Endothelial cell of umbilical vein (primary cell): Measurements from ENCODE around the gene SLC6A2.

Experiments
- EZH2 ChIP-seq: IDR thresholded peaks from 2 replicates; pipeline ENCODE4 v1.6.1; 2012; ENCODE audit warnings: borderline replicate concordance, low read depth, mild to moderate bottlenecking, moderate library complexity, low read length, inconsistent platforms; ENCODE audit not compliant: severe bottlenecking
- FOS ChIP-seq: IDR thresholded peaks from 2 replicates; pipeline ENCODE4 v1.6.1; 2011; ENCODE audit warnings: mild to moderate bottlenecking, low read length, moderate library complexity, borderline replicate concordance; ENCODE audit not compliant: insufficient read depth
- JUN ChIP-seq: IDR thresholded peaks from 2 replicates; pipeline ENCODE4 v1.6.1; 2011; ENCODE audit warnings: borderline replicate concordance, low read depth; ENCODE audit not compliant: insufficient read length, insufficient read depth
- MAX ChIP-seq: IDR thresholded peaks from 2 replicates; pipeline ENCODE4 v1.6.1; 2011; ENCODE audit not compliant: insufficient read depth, insufficient read length
- MYC ChIP-seq: IDR thresholded peaks from one replicate; pipeline ENCODE4 v1.6.1; 2011; ENCODE audit warnings: mild to moderate bottlenecking, low read depth, low read length
- POLR2A ChIP-seq: IDR thresholded peaks from 2 replicates; pipeline ENCODE4 v1.6.1; 2012; ENCODE audit warnings: low read depth, mild to moderate bottlenecking, control low read depth, low read length
- POLR2AphosphoS5 ChIP-seq: IDR thresholded peaks from 2 replicates; pipeline ENCODE4 v1.6.1; 2012; ENCODE audit warnings: low read depth, mild to moderate bottlenecking, control low read depth, low read length, moderate library complexity; ENCODE audit not compliant: insufficient read depth
- TF ChIP-seq, protein P1 (sequence below), 2 donors: IDR thresholded peaks; 1 replicate in 1 of 2; 2 replicates in 1 of 2; pipeline ENCODE4 v1.5.1; 2011; ENCODE audit warnings: low read length in 2 of 2, mild to moderate bottlenecking in 2 of 2, moderate library complexity in 2 of 2, control low read depth in 1 of 2, inconsistent platforms in 1 of 2, low read depth in 1 of 2; ENCODE audit not compliant: insufficient read depth in 1 of 2; ENCODE audit errors: extremely low read depth in 1 of 2

DNA sequence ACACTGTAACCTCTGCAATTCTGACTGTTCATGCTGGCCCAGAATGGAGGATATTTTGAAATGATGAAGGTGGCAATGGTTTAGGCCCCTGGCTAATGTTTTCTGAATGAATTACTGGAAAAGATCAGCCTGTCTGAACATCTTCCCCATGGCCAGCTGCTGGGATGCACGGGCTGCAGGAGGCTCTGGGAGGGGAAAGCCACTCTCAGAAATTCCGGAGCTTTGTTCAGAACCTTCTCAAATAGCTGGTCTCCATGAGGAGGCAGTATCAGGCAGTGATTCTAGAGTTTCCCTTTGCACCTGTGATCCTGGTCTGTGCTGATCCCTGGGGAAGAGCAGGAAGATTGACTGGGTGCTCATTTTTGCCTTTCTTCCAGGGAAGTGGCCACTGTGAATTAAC lies 5.0 kb downstream of the SLC6A2 start:
- TF ChIP-seq MYC = no peak
- TF ChIP-seq, protein P1, sequence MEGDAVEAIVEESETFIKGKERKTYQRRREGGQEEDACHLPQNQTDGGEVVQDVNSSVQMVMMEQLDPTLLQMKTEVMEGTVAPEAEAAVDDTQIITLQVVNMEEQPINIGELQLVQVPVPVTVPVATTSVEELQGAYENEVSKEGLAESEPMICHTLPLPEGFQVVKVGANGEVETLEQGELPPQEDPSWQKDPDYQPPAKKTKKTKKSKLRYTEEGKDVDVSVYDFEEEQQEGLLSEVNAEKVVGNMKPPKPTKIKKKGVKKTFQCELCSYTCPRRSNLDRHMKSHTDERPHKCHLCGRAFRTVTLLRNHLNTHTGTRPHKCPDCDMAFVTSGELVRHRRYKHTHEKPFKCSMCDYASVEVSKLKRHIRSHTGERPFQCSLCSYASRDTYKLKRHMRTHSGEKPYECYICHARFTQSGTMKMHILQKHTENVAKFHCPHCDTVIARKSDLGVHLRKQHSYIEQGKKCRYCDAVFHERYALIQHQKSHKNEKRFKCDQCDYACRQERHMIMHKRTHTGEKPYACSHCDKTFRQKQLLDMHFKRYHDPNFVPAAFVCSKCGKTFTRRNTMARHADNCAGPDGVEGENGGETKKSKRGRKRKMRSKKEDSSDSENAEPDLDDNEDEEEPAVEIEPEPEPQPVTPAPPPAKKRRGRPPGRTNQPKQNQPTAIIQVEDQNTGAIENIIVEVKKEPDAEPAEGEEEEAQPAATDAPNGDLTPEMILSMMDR (IDR thresholded peaks at IDR 0.05; ENCODE audit: extremely low read depth in 1 of 2, insufficient read depth in 1 of 2, low read depth in 1 of 2, low read length in 2 of 2) = no peak
- TF ChIP-seq POLR2A = no peak
- no peak for TF ChIP-seq EZH2
- no peak for TF ChIP-seq POLR2AphosphoS5
- no peak for TF ChIP-seq MAX
- TF ChIP-seq FOS = no peak
- TF ChIP-seq JUN = no peak
